ENCODE data around the gene ITGA2. TPM values are rescaled to one million over a fixed set of nuclear protein-coding genes. Genes with fewer than 3 reads are reported as not detected.

The ITGA2 gene
- total RNA-seq, 1 experiment from 2014 or later, result 36.6 TPM

GRCh38 chr5:53048248-53048647 lies 59.1 kb downstream of the ITGA2 start (continued):
- TF ChIP-seq EZH2phosphoT487 (IDR thresholded peaks at IDR 0.05; ENCODE audit: borderline replicate concordance) (no peak), POLR2AphosphoS5 (IDR thresholded peaks at IDR 0.05; ENCODE audit: low read depth, low read length) (no peak), FOSL1 (IDR thresholded peaks at IDR 0.05; ENCODE audit: low read depth) (no peak), POLR2A (IDR thresholded peaks at IDR 0.05; ENCODE audit: borderline replicate concordance, extremely low read depth, insufficient read depth, insufficient read length) (no peak), CEBPB (IDR thresholded peaks at IDR 0.05; ENCODE audit: low read depth) (no peak), CBX3 (IDR thresholded peaks at IDR 0.05; ENCODE audit: low read depth) (no peak), EGR1 (IDR thresholded peaks at IDR 0.05; ENCODE audit: low read depth) (no peak), RAD21 (IDR thresholded peaks at IDR 0.05; ENCODE audit: low read depth) (no peak)

GRCh38 chr5:53052499-53052898 lies 63.3 kb downstream of the ITGA2 start:
- Histone ChIP-seq H3K9me3 (ENCODE audit: control insufficient read depth in 1 of 2, insufficient read depth in 1 of 2, low read depth in 1 of 2, low read length in 2 of 2) (no peaks in the 10 kb centered on the region), H3K4me3 (replicated peaks in 1 of 2; ENCODE audit: low read depth in 1 of 2, low read length in 2 of 2) (no peak overlapping the region), H3K4me1 (ENCODE audit: control insufficient read depth in 1 of 2, insufficient read depth in 2 of 2, low read length in 2 of 2) (no peaks in the 10 kb centered on the region), H2AFZ (ENCODE audit: low read depth, low read length, poor library complexity, severe bottlenecking) (no peak overlapping the region), H3K4me2 (ENCODE audit: low read length) (no peak overlapping the region), H3K79me2 (ENCODE audit: insufficient read depth, low read length) (no peaks in the 10 kb centered on the region), H3K9me2 (ENCODE audit: insufficient read depth) (no peaks in the 10 kb centered on the region), H3K36me3 (ENCODE audit: control insufficient read depth in 1 of 2, insufficient read depth in 2 of 2, low read length in 2 of 2) (peaks cover 2 to 31% of the 10 kb centered on the region in 2 experiments; a peak in 2 of 4 replicates), H3K27ac (ENCODE audit: low read depth, low read length) (no peak overlapping the region), H3K27me3 (ENCODE audit: insufficient read depth, low read length) (no peaks in the 10 kb centered on the region), H4K20me1 (ENCODE audit: insufficient read depth) (no peaks in the 10 kb centered on the region), H3K9ac (ENCODE audit: low read length) (no peak overlapping the region)
- no TSS peak for BruUV-seq (replicated peaks)
- ChIA-PET RAD21 (ENCODE audit: low non-redundant PET in 1 of 2, low total read pairs in 2 of 2, uncharacterized antibody in 2 of 2, unreplicated experiment in 2 of 2) (no interaction called here), CTCF (no interaction called here), POLR2A (no interaction called here)
- intact Hi-C loops (cut with micrococcal nuclease), result no loop called here
- TF ChIP-seq POLR2A (IDR thresholded peaks at IDR 0.05; ENCODE audit: borderline replicate concordance, extremely low read depth, insufficient read depth, insufficient read length), result no peak
- TF ChIP-seq RAD21 (IDR thresholded peaks at IDR 0.05; ENCODE audit: low read depth), result no peak
- no peak for TF ChIP-seq EZH2phosphoT487 (IDR thresholded peaks at IDR 0.05; ENCODE audit: borderline replicate concordance)
- TF ChIP-seq CTCF (IDR thresholded peaks at IDR 0.05 in 2 of 3, conservative IDR thresholded peaks at IDR 0.05 in 1 of 3; ENCODE audit: borderline replicate concordance in 1 of 3, insufficient read depth in 1 of 3, low read depth in 2 of 3, low read length in 2 of 3), result no peak
- no peak for TF ChIP-seq SP1 (IDR thresholded peaks at IDR 0.05; ENCODE audit: low read depth)
- TF ChIP-seq ELF1 (IDR thresholded peaks at IDR 0.05; ENCODE audit: borderline replicate concordance, low read depth), result no peak
- TF ChIP-seq CEBPB (IDR thresholded peaks at IDR 0.05; ENCODE audit: low read depth), result no peak
- no peak for TF ChIP-seq EGR1 (IDR thresholded peaks at IDR 0.05; ENCODE audit: low read depth)
- TF ChIP-seq TCF7L2 (IDR thresholded peaks at IDR 0.05; ENCODE audit: borderline replicate concordance, extremely low read depth, insufficient read depth, insufficient read length), result no peak
- no peak for TF ChIP-seq MAX (IDR thresholded peaks at IDR 0.05)
- TF ChIP-seq CBX3 (IDR thresholded peaks at IDR 0.05; ENCODE audit: low read depth), result no peak
- TF ChIP-seq POLR2AphosphoS5 (IDR thresholded peaks at IDR 0.05; ENCODE audit: low read depth, low read length), result no peak
- no peak for TF ChIP-seq JUND (IDR thresholded peaks at IDR 0.05)
- no peak for TF ChIP-seq ZFX (IDR thresholded peaks at IDR 0.05)
- no peak for TF ChIP-seq ZBTB33 (IDR thresholded peaks at IDR 0.05; ENCODE audit: extremely low read depth, insufficient replicate concordance, low read length)
- TF ChIP-seq FOSL1 (IDR thresholded peaks at IDR 0.05; ENCODE audit: low read depth), result no peak
- TF ChIP-seq EZH2 (IDR thresholded peaks at IDR 0.05), result no peak
- TF ChIP-seq ZNF274 (IDR thresholded peaks at IDR 0.05; ENCODE audit: low read depth, low read length), result no peak
- TF ChIP-seq SRF (IDR thresholded peaks at IDR 0.05; ENCODE audit: low read depth), result no peak
- ATAC-seq (no peak), DNase-seq (ENCODE audit: low read depth, low spot score) (no peak)
